NCI-H748 (cell line): Measurements from ENCODE around the gene PIEZO2.
"Not testable (repeated sequence)": the region's sequence is repeated elsewhere in the genome, so short reads cannot be mapped to it uniquely, and the experiment has no call there.

Source experiments
- DNase-seq: peaks from one replicate; lab custom pipeline; 2025; ENCODE audit not compliant: unreplicated experiment; lab: John Stamatoyannopoulos, UW

PIEZO2 gene

GRCh38 chr18:10933648-10934047 lies 215.7 kb downstream of the PIEZO2 start:
- not testable (repeated sequence) for DNase-seq

GRCh38 chr18:10930076-10930475 lies 219.3 kb downstream of the PIEZO2 start:
- no peak for DNase-seq

- DNase-seq = no peak
Observed at GRCh38 chr18:10928772-10929373, 220.5 kb downstream of the PIEZO2 start.

DNA sequence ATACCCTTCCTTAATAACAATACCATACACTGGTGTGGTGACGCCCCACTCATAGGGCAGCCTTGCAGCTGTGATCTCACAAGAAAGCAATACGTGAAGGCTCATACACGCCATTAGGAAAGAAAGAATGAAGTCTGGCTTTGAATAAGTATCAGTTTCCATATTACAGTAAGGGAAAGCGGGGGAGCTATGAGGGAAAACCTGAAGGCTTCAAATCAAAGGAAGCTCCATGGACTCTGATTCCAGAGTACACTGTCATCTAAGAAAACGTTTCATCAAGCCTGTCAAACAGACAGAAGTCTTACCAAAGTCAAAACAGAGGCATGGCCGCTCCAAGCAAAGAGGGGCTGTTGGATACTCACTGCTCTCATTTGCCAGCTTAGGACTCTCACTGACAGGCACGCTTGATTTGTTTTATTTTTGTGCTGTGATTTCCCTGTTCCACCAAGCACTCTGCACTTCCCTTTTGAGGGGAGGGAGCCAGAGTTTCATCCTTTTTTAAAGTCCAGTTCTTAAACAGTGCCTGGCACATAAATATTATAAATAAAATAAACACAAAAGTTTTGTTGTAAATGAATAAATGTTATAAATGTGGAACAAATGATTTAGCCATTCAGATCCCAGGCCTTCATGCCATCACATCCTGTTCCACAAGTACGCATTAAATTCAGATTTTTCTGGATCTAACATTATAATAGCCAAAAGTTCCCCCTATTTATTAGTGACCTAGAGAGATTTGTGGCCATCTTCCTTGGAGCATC lies 221.2 kb downstream of the PIEZO2 start:
- DNase-seq = no peak

- no peak for DNase-seq
Observed at GRCh38 chr18:10927286-10927992, 221.9 kb downstream of the PIEZO2 start.

GRCh38 chr18:10926621-10927161 lies 222.7 kb downstream of the PIEZO2 start:
- no peak for DNase-seq

- DNase-seq = no peak
Observed at GRCh38 chr18:10924290-10924689, 225.1 kb downstream of the PIEZO2 start.

DNA sequence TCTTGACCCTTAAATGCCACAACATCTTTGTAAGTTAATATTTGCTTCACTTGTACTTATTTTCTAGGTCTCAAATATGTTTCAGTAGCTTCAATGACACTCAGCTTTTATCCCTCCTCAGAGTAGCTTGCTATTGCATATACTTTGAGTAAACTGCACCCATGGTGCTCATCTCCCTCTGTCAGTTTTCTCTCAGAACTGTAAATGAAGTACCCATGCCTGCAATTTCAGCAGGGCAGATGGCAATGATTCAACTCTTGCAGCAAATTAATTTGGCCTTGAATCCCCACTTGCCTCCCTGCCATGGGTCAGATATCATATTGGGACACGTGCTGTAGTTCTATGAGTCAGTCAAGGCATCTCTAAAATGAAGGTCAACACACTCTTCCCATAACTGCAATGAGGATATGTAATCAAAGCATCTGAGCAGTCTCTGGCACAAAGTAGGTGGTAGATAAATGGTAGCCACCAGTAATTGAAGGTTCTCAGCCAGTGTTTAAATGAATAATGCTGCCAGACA lies 225.8 kb downstream of the PIEZO2 start:
- no peak for DNase-seq

DNA sequence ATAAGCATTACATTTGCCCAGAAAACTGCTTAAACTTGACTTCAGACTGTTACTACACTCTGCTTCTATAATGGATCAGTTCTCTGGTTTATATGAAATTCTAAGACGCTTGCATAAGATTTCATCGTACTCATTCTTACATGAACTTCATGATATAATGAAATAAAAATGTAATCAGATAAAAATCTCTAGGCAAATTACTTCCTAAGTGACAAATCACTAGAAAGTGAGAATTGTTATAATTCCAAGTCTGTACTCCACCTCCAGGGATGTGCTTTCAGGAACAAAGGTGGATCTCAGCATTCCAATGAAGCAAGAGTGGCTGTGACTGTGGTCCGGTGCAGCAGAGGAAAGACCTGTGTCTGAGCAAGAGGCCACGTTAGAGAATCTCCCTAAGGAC lies 226.2 kb downstream of the PIEZO2 start:
- no peak for DNase-seq

- not testable (repeated sequence) for DNase-seq
Observed at GRCh38 chr18:10922712-10923111, 226.7 kb downstream of the PIEZO2 start.

- DNase-seq = not testable (repeated sequence)
Observed at GRCh38 chr18:10920309-10920708, 229.1 kb downstream of the PIEZO2 start.

GRCh38 chr18:10919851-10920250 lies 229.5 kb downstream of the PIEZO2 start:
- DNase-seq = no peak

- no peak for DNase-seq
Observed at GRCh38 chr18:10916865-10917264, 232.5 kb downstream of the PIEZO2 start.

GRCh38 chr18:10916387-10916786 lies 233.0 kb downstream of the PIEZO2 start:
- no peak for DNase-seq

DNA sequence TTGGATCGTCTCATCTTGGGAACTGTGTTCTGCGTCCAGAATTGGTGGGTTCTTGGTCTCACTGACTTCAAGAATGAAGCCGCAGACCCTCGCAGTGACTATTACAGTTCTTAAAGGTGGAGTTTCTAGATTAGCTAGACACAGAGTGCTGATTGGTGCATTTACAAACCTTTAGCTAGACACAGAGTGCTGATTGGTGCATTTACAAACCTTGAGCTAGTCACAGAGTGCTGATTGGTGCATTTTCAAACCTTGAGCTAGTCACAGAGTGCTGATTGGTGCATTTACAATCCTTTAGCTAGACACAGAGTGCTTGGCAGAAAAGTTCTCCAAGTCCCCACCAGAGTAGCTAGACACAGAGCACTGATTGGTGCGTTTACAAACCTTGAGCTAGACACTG lies 233.6 kb downstream of the PIEZO2 start:
- DNase-seq = not testable (repeated sequence)

GRCh38 chr18:10914610-10915009 lies 234.8 kb downstream of the PIEZO2 start:
- not testable (repeated sequence) for DNase-seq

DNA sequence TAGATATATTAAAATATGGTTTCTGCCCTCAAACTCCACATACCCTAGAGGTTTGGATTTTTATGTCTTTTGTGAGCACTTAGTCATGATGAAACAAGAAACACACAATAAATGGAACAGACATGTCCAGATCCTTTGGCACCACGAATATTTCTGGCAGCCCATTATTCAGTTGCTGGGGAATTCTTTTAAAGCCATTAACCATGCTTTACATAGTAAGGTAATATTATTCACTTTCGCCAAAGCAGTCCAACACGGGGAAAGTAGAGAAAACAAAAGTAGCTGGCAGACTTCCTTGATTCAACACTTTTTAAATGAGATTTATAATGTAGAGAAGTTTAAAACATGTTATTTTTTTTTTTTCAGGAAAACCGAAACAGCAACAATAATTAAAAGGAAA lies 235.4 kb downstream of the PIEZO2 start:
- DNase-seq = no peak

GRCh38 chr18:10912790-10913545 lies 236.4 kb downstream of the PIEZO2 start:
- DNase-seq = no peak

DNA sequence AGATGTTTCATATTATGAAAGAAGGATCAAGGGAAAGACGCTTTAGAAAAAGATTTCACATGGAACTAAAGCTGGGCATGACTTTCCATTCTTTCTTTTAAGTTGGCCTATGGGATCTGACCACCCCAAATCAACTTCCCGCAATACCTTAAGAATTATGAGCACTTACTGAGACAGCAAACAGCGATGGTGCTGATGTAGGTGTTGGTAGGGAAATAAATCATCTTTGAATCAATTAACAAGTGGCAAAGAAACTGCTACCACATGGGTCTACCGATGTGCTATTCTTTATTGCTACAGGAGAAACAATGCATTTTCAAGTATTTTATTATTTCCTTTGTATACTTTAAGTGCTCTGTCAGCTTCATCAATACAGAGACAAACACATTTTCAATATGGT lies 239.6 kb downstream of the PIEZO2 start:
- no peak for DNase-seq

- no peak for DNase-seq
Observed at GRCh38 chr18:10908760-10909159, 240.6 kb downstream of the PIEZO2 start.

GRCh38 chr18:10907749-10908148 lies 241.6 kb downstream of the PIEZO2 start:
- no peak for DNase-seq
